GM10266 (cell line): ENCODE data around the gene HTR2A.
"Not testable (repeated sequence)": the region's sequence is repeated elsewhere in the genome, so short reads cannot be mapped to it uniquely, and the experiment has no call there.

Experiments used
- DNase-seq: peaks from one replicate; pipeline ENCODE4 v3.0.0; 2012; ENCODE audit errors: extremely low spot score
- TF ChIP-seq, protein P1 (sequence below): IDR thresholded peaks from 2 replicates; pipeline ENCODE4 v1.5.1; 2012; ENCODE audit warnings: mild to moderate bottlenecking, low read depth; ENCODE audit not compliant: control insufficient read depth, insufficient read depth; ENCODE audit errors: missing control alignments

Gene HTR2A

GRCh38 chr13:46817095-46817494, 79.8 kb downstream of the HTR2A start:
- DNase-seq: no peak
- TF ChIP-seq, protein P1, sequence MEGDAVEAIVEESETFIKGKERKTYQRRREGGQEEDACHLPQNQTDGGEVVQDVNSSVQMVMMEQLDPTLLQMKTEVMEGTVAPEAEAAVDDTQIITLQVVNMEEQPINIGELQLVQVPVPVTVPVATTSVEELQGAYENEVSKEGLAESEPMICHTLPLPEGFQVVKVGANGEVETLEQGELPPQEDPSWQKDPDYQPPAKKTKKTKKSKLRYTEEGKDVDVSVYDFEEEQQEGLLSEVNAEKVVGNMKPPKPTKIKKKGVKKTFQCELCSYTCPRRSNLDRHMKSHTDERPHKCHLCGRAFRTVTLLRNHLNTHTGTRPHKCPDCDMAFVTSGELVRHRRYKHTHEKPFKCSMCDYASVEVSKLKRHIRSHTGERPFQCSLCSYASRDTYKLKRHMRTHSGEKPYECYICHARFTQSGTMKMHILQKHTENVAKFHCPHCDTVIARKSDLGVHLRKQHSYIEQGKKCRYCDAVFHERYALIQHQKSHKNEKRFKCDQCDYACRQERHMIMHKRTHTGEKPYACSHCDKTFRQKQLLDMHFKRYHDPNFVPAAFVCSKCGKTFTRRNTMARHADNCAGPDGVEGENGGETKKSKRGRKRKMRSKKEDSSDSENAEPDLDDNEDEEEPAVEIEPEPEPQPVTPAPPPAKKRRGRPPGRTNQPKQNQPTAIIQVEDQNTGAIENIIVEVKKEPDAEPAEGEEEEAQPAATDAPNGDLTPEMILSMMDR: no peak

DNA sequence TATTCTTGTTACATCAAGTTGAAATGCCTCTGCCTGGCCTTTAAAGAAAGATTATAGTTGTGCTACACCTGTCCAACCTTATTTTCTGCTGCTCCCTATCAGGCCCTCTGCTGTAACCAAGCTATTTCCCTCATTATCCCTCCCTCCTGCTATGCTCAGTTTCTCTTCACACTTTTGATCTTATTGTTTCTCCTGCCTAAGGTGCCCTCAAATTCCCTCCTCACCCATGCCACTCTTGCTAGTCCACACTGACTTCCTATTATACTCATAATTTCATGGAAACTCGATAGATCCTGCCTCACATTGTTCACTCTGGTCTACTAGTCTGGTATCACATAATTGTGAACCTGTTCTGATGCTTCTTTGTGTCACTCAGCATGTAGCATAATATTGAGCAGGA, 80.5 kb downstream of the HTR2A start:
- TF ChIP-seq, protein P1: no peak
- DNase-seq: no peak

- TF ChIP-seq, protein P1: no peak
- no peak for DNase-seq
Measured at GRCh38 chr13:46812301-46812797, 84.5 kb downstream of the HTR2A start.

DNA sequence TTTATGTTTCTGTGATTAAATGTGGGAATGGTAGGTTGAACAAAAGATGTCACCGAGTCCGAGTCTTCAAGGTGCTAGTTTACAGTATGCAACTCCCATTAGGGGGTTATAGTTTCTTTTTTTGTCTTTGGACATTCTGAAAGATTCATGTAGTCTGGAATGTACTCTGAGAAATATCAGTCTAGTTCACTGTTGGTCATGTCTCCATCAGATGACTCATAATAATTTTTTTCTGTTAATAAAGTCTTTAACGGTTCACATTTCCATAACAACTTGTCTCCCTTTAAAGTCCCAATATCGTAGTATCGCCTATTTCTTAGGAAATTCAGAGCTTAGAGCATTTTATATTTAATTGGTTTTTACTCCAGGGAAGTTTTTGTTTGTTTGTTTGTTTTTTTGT, 86.4 kb downstream of the HTR2A start:
- TF ChIP-seq, protein P1: no peak

GRCh38 chr13:46804921-46805320, 91.9 kb downstream of the HTR2A start:
- DNase-seq: not testable (repeated sequence)

More for the DNA sequence above, 86.4 kb downstream of the HTR2A start:
- DNase-seq: no peak

DNA sequence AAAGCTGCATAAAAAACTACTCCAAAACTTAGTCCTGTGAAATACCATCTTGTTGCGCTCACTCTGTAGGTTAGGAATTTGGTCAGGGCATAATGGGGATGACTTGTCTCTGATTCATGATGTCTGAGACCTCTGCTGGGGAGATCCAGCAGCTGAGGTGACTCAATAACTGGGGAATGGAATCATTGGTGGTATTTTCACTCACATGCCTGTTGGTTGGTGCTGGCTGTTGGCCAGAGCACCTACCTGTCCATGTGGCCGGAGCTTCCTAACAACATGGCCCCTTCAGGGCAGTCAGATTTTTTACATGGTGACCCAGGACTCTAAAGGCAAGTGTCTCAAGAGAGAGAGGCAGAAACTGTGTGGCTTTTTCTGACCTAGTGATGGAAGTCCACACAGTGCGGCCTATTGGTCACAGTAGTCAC, 92.5 kb downstream of the HTR2A start:
- DNase-seq: no peak
- TF ChIP-seq, protein P1: no peak

- TF ChIP-seq, protein P1: no peak
- DNase-seq: no peak
Measured at GRCh38 chr13:46803586-46803985, 93.3 kb downstream of the HTR2A start.

- TF ChIP-seq, protein P1: no peak
- DNase-seq: no peak
Measured at GRCh38 chr13:46801858-46802257, 95.0 kb downstream of the HTR2A start.
